VCaP (cell line): ENCODE data around the gene CPEB4.

Experiments used
- H3K27ac ChIP-seq: fragments of 450-650 bp; 2 replicates; pipeline ENCODE4 v1.5.1; 2017
- TF ChIP-seq, protein P1 (sequence below): fragments of 450-650 bp; conservative IDR thresholded peaks from 2 replicates; pipeline ENCODE4 v1.5.1; 2017; ENCODE audit warnings: mild to moderate bottlenecking, moderate library complexity

CPEB4 gene

DNA sequence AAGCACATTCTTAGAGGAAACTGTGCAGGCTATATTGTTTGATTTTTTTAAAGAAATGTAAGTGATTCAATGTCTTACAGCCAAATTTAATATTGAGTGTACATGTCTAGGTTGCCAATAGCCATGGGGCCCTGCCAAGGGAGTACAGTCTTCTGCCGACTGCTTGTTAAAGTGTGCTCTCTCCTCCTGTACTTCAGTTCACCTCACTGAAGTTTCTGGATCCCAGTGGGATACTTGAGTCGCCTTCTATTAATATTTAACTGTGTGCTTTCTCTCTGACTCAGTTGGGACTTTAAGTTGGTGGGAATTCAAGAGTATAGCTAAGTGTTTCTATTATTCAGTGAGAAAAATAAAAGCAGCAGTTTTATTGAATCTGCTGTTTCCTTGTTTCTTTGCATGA is 56.4 kb downstream of the CPEB4 start:
- TF ChIP-seq, protein P1, sequence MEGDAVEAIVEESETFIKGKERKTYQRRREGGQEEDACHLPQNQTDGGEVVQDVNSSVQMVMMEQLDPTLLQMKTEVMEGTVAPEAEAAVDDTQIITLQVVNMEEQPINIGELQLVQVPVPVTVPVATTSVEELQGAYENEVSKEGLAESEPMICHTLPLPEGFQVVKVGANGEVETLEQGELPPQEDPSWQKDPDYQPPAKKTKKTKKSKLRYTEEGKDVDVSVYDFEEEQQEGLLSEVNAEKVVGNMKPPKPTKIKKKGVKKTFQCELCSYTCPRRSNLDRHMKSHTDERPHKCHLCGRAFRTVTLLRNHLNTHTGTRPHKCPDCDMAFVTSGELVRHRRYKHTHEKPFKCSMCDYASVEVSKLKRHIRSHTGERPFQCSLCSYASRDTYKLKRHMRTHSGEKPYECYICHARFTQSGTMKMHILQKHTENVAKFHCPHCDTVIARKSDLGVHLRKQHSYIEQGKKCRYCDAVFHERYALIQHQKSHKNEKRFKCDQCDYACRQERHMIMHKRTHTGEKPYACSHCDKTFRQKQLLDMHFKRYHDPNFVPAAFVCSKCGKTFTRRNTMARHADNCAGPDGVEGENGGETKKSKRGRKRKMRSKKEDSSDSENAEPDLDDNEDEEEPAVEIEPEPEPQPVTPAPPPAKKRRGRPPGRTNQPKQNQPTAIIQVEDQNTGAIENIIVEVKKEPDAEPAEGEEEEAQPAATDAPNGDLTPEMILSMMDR = no peak
- no peak overlapping the region for H3K27ac ChIP-seq

DNA sequence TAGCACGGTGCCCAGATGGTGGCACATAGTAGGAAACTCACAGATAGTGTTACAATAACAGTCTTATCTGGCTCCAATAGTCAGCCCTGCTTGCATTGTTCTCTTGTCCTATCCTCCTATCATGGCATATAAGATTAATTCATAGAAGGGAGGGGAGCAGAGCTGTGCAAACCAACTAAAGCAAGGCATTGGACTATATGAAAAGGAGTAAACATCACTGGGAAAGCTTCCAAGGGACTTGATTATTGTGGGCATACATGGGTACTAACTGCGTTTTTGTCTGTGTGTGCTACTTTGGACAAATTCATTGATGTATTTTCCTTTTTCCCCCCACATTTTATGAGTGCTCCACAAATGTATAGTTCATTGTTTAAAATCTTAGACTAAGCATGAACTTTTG is 57.0 kb downstream of the CPEB4 start:
- TF ChIP-seq, protein P1 = no peak
- H3K27ac ChIP-seq = no peak overlapping the region

DNA sequence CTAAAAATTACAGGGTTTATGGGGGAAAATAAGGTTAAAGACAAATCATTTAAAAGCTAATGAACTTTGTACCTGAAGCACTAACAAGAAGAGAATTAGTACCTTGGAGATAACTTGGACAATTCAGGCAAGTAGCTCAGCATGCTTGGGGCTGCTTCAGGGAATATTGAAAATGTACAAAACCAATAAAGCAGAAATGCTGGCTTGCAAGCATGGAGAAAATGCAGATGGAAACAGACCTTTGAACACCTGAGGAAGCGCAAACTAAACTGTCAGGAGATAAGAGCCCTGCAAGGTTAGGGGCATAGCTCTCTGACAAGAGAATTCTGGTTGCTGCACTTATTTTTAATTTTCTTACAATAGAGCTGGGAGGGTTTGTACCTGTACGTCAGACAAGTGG is 58.2 kb downstream of the CPEB4 start:
- H3K27ac ChIP-seq = no peak overlapping the region

DNA sequence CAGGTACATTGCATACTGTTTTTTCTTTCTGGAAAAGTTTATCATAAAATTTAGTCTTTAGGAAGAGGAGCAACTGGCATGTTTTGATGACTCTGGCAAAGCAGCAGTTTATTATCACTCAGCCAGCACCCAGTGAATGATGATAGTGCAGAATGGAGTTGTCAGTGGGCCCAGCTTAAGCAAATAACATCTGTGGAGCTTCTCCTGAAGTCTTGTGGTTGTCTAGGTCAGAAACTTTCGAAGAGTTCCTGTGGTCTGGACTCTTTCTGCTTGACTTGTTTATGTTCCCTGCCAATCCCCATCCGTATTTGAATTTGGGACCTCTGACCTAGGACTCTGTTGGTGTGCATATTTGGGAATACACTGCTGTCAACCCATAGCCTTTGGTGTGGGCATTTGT is 62.7 kb downstream of the CPEB4 start:
- TF ChIP-seq, protein P1 = no peak
- H3K27ac ChIP-seq = no peak overlapping the region

More for the DNA sequence above, 58.2 kb downstream of the CPEB4 start:
- TF ChIP-seq, protein P1 = no peak

DNA sequence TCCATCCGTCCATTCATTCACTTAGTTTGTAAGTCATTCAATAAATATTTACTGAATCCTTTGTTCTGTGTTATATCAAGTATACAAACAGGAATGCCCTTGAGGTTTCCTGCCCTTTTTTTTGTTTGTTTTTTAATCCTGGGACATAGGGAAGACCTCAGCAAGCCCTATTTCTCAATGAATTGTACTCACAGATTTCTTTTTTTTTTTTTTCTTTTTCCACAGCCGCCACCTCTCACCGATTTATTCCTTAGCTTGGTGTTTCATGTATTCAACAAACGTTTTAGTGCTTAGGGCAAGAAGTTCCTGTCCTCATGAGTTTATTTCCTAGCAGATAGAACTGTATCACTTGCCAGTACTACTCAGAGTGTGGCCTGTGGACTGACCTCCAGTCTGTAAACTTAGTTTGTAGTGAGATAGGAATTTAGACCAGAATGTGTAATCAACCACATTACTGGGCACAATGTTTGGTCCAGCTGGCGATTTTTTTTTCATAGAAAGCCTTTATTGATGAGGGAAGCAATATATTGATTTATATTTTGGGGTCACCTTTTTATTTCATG is 65.5 kb downstream of the CPEB4 start:
- TF ChIP-seq, protein P1 = no peak
- peak overlapping the region; percentile 33; the same call in 1 of the 2 replicates for H3K27ac ChIP-seq

DNA sequence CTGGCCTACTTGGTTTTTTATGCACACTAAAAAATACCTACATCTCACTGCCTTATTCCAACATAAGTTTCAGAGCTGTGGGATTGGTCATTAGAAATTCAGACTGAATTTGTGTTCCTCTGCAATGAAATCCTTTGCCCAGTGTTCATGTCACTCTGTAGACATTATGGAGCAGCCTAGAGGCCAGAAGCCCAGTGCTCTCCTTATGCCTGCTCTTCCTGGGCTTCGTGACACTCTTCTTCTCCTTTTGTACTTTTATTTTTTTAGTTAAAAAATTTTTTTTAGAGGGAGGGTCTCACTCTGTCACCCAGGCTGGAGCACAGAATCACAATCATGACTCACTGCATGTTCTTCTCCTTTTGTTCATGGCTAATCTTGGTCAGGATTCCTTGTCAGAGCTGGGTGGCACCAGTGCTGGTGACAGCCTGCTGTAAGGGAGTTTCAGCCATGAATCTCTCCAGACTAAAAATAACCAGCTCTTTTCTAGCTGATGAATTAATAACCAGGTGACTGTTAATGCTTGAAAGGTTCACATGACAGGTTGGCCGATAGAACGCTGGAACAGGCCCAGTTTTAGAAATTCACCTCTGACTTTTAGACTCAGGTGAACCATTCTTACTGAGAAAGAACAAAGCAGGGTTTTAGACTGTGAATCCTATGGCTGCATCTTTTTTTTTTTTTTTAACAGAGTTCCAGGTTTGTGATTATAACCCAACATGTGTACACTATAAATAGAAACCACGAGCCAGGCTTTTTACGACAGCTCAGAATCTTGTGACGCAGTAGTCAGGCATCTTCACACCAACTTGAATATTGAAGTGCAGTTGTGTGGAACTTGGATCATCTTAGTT is 66.7 kb downstream of the CPEB4 start:
- TF ChIP-seq, protein P1 = no peak
- H3K27ac ChIP-seq = peak overlapping the region; percentile 33

DNA sequence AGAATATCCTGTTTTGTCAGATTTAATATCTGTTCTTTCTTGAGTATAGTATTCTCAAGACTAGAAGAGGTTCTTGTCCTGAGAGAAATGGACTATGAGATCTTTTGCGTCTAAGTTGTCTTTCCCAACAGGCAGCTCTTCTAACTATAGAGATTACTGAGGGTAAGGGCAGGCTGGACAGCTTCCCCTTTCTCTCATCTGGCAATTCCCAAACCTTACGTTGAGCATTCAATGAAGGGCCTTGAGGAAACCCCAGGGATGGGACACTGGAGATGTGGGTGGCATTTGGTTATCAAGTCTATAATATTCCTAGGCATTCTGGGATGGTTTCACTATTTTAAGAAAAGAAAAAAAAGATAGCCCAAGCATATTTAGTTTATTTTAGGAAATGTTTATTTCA is 72.8 kb downstream of the CPEB4 start:
- no peak overlapping the region for H3K27ac ChIP-seq
- TF ChIP-seq, protein P1 = no peak
